Measurements from ENCODE around the gene CD300A. TPM values are rescaled to one million over a fixed set of nuclear protein-coding genes. Genes with fewer than 3 reads are reported as not detected.

The CD300A gene
- total and polyA plus RNA-seq, 2 donors (not counting 1 experiment from before 2014, with no cell fraction given): 2.4 to 5.7 TPM

DNA sequence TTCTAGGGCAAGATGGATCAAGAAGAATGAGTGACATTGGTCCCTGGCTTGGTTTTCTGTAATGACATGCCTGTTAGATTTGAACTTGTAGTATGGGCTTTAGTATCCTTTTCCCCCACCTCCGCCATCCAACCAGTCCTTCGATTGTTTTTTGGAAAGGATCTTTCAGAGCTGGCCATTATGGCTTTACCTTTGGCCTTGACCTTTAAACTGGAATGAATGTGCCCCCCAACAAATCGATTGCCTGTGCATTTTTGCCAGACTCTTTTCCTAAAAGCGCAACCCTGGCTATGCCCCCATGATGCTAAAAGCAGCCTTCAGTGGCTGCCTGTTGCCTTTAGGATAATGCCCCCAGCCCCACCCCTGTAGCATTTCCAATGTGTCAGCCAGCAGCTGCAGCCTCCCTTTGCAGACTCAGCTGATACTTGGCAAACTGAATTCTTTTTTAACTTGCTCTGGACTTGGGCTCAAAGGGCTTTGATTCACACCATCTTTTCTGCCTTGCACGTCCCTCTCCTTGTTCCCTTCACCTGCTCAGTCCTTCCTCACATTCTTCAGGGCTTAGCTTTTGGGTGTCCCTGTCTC is 30.6 kb upstream of the CD300A start:
- peaks cover 13% of the 10 kb centered on the region for H3K9me3 Mint-ChIP-seq (ENCODE audit: insufficient read depth)
- ChIA-PET POLR2A (no interaction called here), CTCF (interaction anchor here (3.3 kb wide), 1 partner anchor 21 kb away, joined by 8 read pairs; no protein-coding TSS in a partner anchor)
- DNase-seq (no peak), ATAC-seq (ENCODE audit: low read depth) (no peak)
- Histone ChIP-seq H3K79me2 (ENCODE audit: control insufficient read depth, insufficient read depth, low read length) (no peaks in the 10 kb centered on the region), H3K4me3 (ENCODE audit: control extremely low read depth in 1 of 5, extremely low read depth in 1 of 5, insufficient read depth in 1 of 5, low read depth in 2 of 5, low read length in 4 of 5) (no peak overlapping the region), H3K36me3 (replicated peaks in 1 of 2; ENCODE audit: control extremely low read depth in 1 of 2, control insufficient read depth in 1 of 2, extremely low read depth in 1 of 2, insufficient read depth in 2 of 2, low read length in 1 of 2) (no peaks in the 10 kb centered on the region), H3K27me3 (replicated peaks in 1 of 4; ENCODE audit: control extremely low read depth in 1 of 4, control insufficient read depth in 3 of 4, insufficient read depth in 4 of 4, low read length in 3 of 4) (peaks cover 0 to 34% (median 21%) of the 10 kb centered on the region in 4 experiments), H3K9me3 (ENCODE audit: control extremely low read depth in 1 of 3, control insufficient read depth in 2 of 3, insufficient read depth in 1 of 3, low read length in 2 of 3) (peaks cover 3 to 57% (median 26%) of the 10 kb centered on the region in 3 donors), H3K9ac (ENCODE audit: low read length) (no peak overlapping the region), H3K4me2 (replicated peaks; ENCODE audit: low read depth, low read length, poor library complexity, severe bottlenecking) (no peak overlapping the region), H3K27ac (ENCODE audit: low read length in 2 of 2) (no peak overlapping the region), H4K20me1 (ENCODE audit: control insufficient read depth, insufficient read depth, low read length, poor library complexity, severe bottlenecking) (no peaks in the 10 kb centered on the region), H2AFZ (ENCODE audit: insufficient read depth, low read depth, low read length, poor library complexity, severe bottlenecking) (no peak overlapping the region), H3K4me1 (ENCODE audit: control insufficient read depth in 2 of 2, insufficient read depth in 2 of 2, low read length in 2 of 2) (peaks cover 19 to 27% of the 10 kb centered on the region in 2 donors)
- TF ChIP-seq EZH2 (IDR thresholded peaks at IDR 0.05; ENCODE audit: borderline replicate concordance, insufficient read depth, low read depth, low read length, poor library complexity, severe bottlenecking): no peak
- TF ChIP-seq, protein P1, sequence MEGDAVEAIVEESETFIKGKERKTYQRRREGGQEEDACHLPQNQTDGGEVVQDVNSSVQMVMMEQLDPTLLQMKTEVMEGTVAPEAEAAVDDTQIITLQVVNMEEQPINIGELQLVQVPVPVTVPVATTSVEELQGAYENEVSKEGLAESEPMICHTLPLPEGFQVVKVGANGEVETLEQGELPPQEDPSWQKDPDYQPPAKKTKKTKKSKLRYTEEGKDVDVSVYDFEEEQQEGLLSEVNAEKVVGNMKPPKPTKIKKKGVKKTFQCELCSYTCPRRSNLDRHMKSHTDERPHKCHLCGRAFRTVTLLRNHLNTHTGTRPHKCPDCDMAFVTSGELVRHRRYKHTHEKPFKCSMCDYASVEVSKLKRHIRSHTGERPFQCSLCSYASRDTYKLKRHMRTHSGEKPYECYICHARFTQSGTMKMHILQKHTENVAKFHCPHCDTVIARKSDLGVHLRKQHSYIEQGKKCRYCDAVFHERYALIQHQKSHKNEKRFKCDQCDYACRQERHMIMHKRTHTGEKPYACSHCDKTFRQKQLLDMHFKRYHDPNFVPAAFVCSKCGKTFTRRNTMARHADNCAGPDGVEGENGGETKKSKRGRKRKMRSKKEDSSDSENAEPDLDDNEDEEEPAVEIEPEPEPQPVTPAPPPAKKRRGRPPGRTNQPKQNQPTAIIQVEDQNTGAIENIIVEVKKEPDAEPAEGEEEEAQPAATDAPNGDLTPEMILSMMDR (IDR thresholded peaks at IDR 0.05): no peak
- no peak overlapping the region for H3K4me3 Mint-ChIP-seq
- intact Hi-C loops (cut with micrococcal nuclease): no loop called here
- 100% methylated on average over 2 of the region's 5 CpGs for WGBS (ENCODE audit: insufficient coverage)
- H3K27me3 Mint-ChIP-seq: peaks cover 31% of the 10 kb centered on the region
- peaks cover 14% of the 10 kb centered on the region for H3K4me1 Mint-ChIP-seq
- no peak overlapping the region for H3K27ac Mint-ChIP-seq

DNA sequence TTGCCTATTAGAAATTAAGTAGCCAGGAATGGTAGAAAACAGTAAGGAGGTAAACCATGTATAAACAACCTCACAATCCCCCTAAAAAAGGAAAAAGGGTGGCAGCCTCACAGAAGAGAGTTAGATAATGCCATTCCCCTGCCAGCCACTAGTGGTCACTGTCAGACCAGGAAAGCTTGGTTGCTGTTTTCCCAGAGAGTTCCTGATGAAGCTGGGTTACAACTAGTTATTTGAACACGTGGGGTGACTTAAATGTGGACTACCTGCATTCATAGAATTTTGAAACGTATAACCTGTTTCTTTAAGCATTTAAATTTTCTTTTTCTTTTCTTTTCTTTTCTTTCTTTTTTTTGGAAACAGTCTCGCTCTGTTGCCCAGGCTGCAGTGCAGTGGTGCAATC is 28.7 kb upstream of the CD300A start:
- DNase-seq: no peak
- Histone ChIP-seq H3K4me3 (ENCODE audit: control extremely low read depth in 1 of 5, extremely low read depth in 1 of 5, insufficient read depth in 1 of 5, low read depth in 2 of 5, low read length in 4 of 5) (no peak overlapping the region), H3K79me2 (ENCODE audit: control insufficient read depth, insufficient read depth, low read length) (no peaks in the 10 kb centered on the region), H3K27me3 (replicated peaks in 1 of 4; ENCODE audit: control extremely low read depth in 1 of 4, control insufficient read depth in 3 of 4, insufficient read depth in 4 of 4, low read length in 3 of 4) (peaks cover 0 to 17% (median 9%) of the 10 kb centered on the region in 4 experiments), H2AFZ (ENCODE audit: insufficient read depth, low read depth, low read length, poor library complexity, severe bottlenecking) (no peak overlapping the region), H4K20me1 (ENCODE audit: control insufficient read depth, insufficient read depth, low read length, poor library complexity, severe bottlenecking) (no peaks in the 10 kb centered on the region), H3K27ac (ENCODE audit: low read length in 2 of 2) (no peak overlapping the region), H3K4me1 (ENCODE audit: control insufficient read depth in 2 of 2, insufficient read depth in 2 of 2, low read length in 2 of 2) (peaks cover 5 to 15% of the 10 kb centered on the region in 2 donors), H3K4me2 (replicated peaks; ENCODE audit: low read depth, low read length, poor library complexity, severe bottlenecking) (no peak overlapping the region), H3K36me3 (replicated peaks in 1 of 2; ENCODE audit: control extremely low read depth in 1 of 2, control insufficient read depth in 1 of 2, extremely low read depth in 1 of 2, insufficient read depth in 2 of 2, low read length in 1 of 2) (no peaks in the 10 kb centered on the region), H3K9me3 (ENCODE audit: control extremely low read depth in 1 of 3, control insufficient read depth in 2 of 3, insufficient read depth in 1 of 3, low read length in 2 of 3) (peaks cover 3 to 54% (median 26%) of the 10 kb centered on the region in 3 donors), H3K9ac (ENCODE audit: low read length) (no peak overlapping the region)
- no peak for TF ChIP-seq EZH2 (IDR thresholded peaks at IDR 0.05; ENCODE audit: borderline replicate concordance, insufficient read depth, low read depth, low read length, poor library complexity, severe bottlenecking)
- TF ChIP-seq, protein P1 (IDR thresholded peaks at IDR 0.05): peak; percentile 73
- intact Hi-C loops (cut with micrococcal nuclease): no loop called here
- H3K4me3 Mint-ChIP-seq: no peak overlapping the region
- no CpG with 5 or more reads among the region's 3 CpGs for WGBS (ENCODE audit: insufficient coverage)
- H3K27me3 Mint-ChIP-seq: peaks cover 24% of the 10 kb centered on the region
- ATAC-seq (ENCODE audit: low read depth): no peak
- peaks cover 8% of the 10 kb centered on the region for H3K4me1 Mint-ChIP-seq
- H3K9me3 Mint-ChIP-seq (ENCODE audit: insufficient read depth): peaks cover 13% of the 10 kb centered on the region
- ChIA-PET POLR2A (no interaction called here), CTCF (interaction anchor here (0.7 to 3.3 kb wide), 4 partner anchors 17 to 1085 kb away, joined by 3 to 8 read pairs (median 6); no protein-coding TSS in a partner anchor)
- no peak overlapping the region for H3K27ac Mint-ChIP-seq

Data from B cell (primary cell).